Loucy (cell line): Measurements from ENCODE around the gene IMPG1.

Experiments used
- H2AFZ ChIP-seq: fragments of 200-600 bp; sonication (generic); 2 replicates; pipeline ENCODE4 v1.6.0; 2016; ENCODE audit warnings: antibody characterized with exemption, mild to moderate bottlenecking, low read length, moderate library complexity
- H3F3A ChIP-seq: fragments of 200-600 bp; 2 replicates; pipeline ENCODE4 v1.6.0; 2016; ENCODE audit warnings: antibody characterized with exemption, low read depth, mild to moderate bottlenecking
- H3K27me3 ChIP-seq: fragments of 200-600 bp; sonication (generic); 2 replicates; pipeline ENCODE4 v1.6.1; 2014; ENCODE audit warnings: low read length, mild to moderate bottlenecking; ENCODE audit not compliant: insufficient read depth, poor library complexity, severe bottlenecking
- H3K36me3 ChIP-seq: fragments of 200-600 bp; sonication (generic); 2 replicates; pipeline ENCODE4 v1.6.1; 2016; ENCODE audit warnings: low read length; ENCODE audit not compliant: insufficient read depth
- H3K4me1 ChIP-seq: fragments of 200-600 bp; sonication (generic); 2 replicates; pipeline ENCODE4 v1.5.1; 2014; ENCODE audit warnings: low read length, mild to moderate bottlenecking; ENCODE audit not compliant: insufficient read depth, poor library complexity, severe bottlenecking
- H3K4me2 ChIP-seq: fragments of 200-600 bp; sonication (generic); 2 replicates; pipeline ENCODE4 v1.6.0; 2014; ENCODE audit warnings: antibody characterized with exemption, low read length, low read depth, mild to moderate bottlenecking; ENCODE audit not compliant: poor library complexity, severe bottlenecking
- H3K4me3 ChIP-seq: fragments of 200-600 bp; sonication (generic); 2 replicates; pipeline ENCODE4 v1.5.1; 2014; ENCODE audit warnings: low read length, mild to moderate bottlenecking, mixed read lengths; ENCODE audit not compliant: poor library complexity, severe bottlenecking
- H3K79me2 ChIP-seq: fragments of 200-600 bp; sonication (generic); 2 replicates; pipeline ENCODE4 v1.6.1; 2014; ENCODE audit warnings: low read length; ENCODE audit not compliant: insufficient read depth
- H3K9ac ChIP-seq: fragments of 200-600 bp; sonication (generic); 2 replicates; pipeline ENCODE4 v1.6.0; 2014; ENCODE audit warnings: mild to moderate bottlenecking, low read depth, low read length, moderate library complexity; ENCODE audit not compliant: poor library complexity, severe bottlenecking
- H3K9me2 ChIP-seq: fragments of 200-600 bp; sonication (generic); replicated peaks from 2 replicates; pipeline ENCODE4 v1.6.1; 2016; ENCODE audit warnings: low read depth, low read length, mixed read lengths
- H3K9me3 ChIP-seq: fragments of 200-600 bp; sonication (generic); 2 replicates; pipeline ENCODE4 v1.6.1; 2014; ENCODE audit warnings: mild to moderate bottlenecking, antibody characterized with exemption, low read length, low read depth; ENCODE audit not compliant: insufficient read depth
- H4K20me1 ChIP-seq: fragments of 200-600 bp; sonication (generic); 2 replicates; pipeline ENCODE4 v1.6.0; 2014; ENCODE audit warnings: antibody characterized with exemption, low read length, mild to moderate bottlenecking; ENCODE audit not compliant: insufficient read depth, poor library complexity, severe bottlenecking
- CTCF ChIP-seq: fragments of 200-600 bp; sonication (generic); conservative IDR thresholded peaks from 2 replicates; pipeline ENCODE4 v1.5.1; 2014; ENCODE audit warnings: mild to moderate bottlenecking, antibody characterized with exemption, low read length
- EZH2phosphoT487 ChIP-seq: fragments of 200-600 bp; IDR thresholded peaks from 2 replicates; pipeline ENCODE4 v1.6.1; 2018; ENCODE audit warnings: antibody characterized with exemption, mild to moderate bottlenecking, moderate library complexity, borderline replicate concordance

IMPG1 gene

GRCh38 chr6:75926293-75927168, 145.9 kb downstream of the IMPG1 start:
- Histone ChIP-seq H3K36me3 (no peaks in the 10 kb centered on the region), H3K4me1 (no peaks in the 10 kb centered on the region), H4K20me1 (no peaks in the 10 kb centered on the region), H3K4me2 (no peak overlapping the region), H3F3A (no peaks in the 10 kb centered on the region), H3K27me3 (no peaks in the 10 kb centered on the region), H2AFZ (no peak overlapping the region), H3K79me2 (no peaks in the 10 kb centered on the region), H3K9me3 (no peaks in the 10 kb centered on the region), H3K9me2 (no peaks in the 10 kb centered on the region), H3K9ac (no peak overlapping the region), H3K4me3 (no peak overlapping the region)
- TF ChIP-seq EZH2phosphoT487, result no peak

GRCh38 chr6:75922226-75922625, 150.2 kb downstream of the IMPG1 start:
- H3K4me3 ChIP-seq, result no peak overlapping the region
- H3K9me2 ChIP-seq, result no peaks in the 10 kb centered on the region
- H3K9ac ChIP-seq, result no peak overlapping the region
- H3K27me3 ChIP-seq, result no peaks in the 10 kb centered on the region
- H3F3A ChIP-seq, result no peaks in the 10 kb centered on the region
- no peak overlapping the region for H3K4me2 ChIP-seq
- no peak for TF ChIP-seq CTCF
- TF ChIP-seq EZH2phosphoT487, result no peak
- no peak overlapping the region for H2AFZ ChIP-seq
- H3K4me1 ChIP-seq, result no peaks in the 10 kb centered on the region
- no peaks in the 10 kb centered on the region for H4K20me1 ChIP-seq
- H3K9me3 ChIP-seq, result no peaks in the 10 kb centered on the region
- H3K36me3 ChIP-seq, result no peaks in the 10 kb centered on the region
- H3K79me2 ChIP-seq, result no peaks in the 10 kb centered on the region

- Histone ChIP-seq H2AFZ (no peak overlapping the region), H3K9me3 (no peaks in the 10 kb centered on the region), H3K36me3 (no peaks in the 10 kb centered on the region), H3K4me1 (no peaks in the 10 kb centered on the region), H3K4me3 (no peak overlapping the region), H3K79me2 (no peaks in the 10 kb centered on the region), H3K27me3 (no peaks in the 10 kb centered on the region), H4K20me1 (no peaks in the 10 kb centered on the region), H3K4me2 (no peak overlapping the region), H3K9ac (no peak overlapping the region), H3K9me2 (no peaks in the 10 kb centered on the region), H3F3A (no peaks in the 10 kb centered on the region)
- TF ChIP-seq CTCF (no peak), EZH2phosphoT487 (no peak)
These were observed 159.4 kb downstream of the IMPG1 start for GRCh38 chr6:75913040-75913439.

- Histone ChIP-seq H3K79me2 (no peaks in the 10 kb centered on the region), H3K27me3 (no peaks in the 10 kb centered on the region), H2AFZ (no peak overlapping the region), H3K4me1 (no peaks in the 10 kb centered on the region), H3K36me3 (no peaks in the 10 kb centered on the region), H3K4me2 (no peak overlapping the region), H4K20me1 (no peaks in the 10 kb centered on the region), H3F3A (no peaks in the 10 kb centered on the region), H3K9me2 (no peaks in the 10 kb centered on the region), H3K9me3 (no peaks in the 10 kb centered on the region), H3K9ac (no peak overlapping the region), H3K4me3 (no peak overlapping the region)
- TF ChIP-seq CTCF, result no peak
- no peak for TF ChIP-seq EZH2phosphoT487
These were observed 165.0 kb downstream of the IMPG1 start for GRCh38 chr6:75907444-75907843.
